HG03025 (cell line): ENCODE data around the gene RBBP8.

Source experiments
- ATAC-seq: cut with Tn5 transposase; IDR thresholded peaks from one replicate; pipeline ENCODE4 v1.9.1; 2021; ENCODE audit warnings: mild to moderate bottlenecking, moderate library complexity; ENCODE audit not compliant: unreplicated experiment, low FRiP score

The RBBP8 gene

GRCh38 chr18:22987547-22988189 is 54.5 kb downstream of the RBBP8 start:
- ATAC-seq, result no peak

GRCh38 chr18:22988208-22988607 is 55.1 kb downstream of the RBBP8 start:
- ATAC-seq, result no peak

GRCh38 chr18:22998344-22998743 is 65.2 kb downstream of the RBBP8 start:
- no peak for ATAC-seq

- ATAC-seq, result no peak
Measured at GRCh38 chr18:22999212-22999611, 66.1 kb downstream of the RBBP8 start.

- ATAC-seq, result no peak
Measured at GRCh38 chr18:22999647-23000046, 66.5 kb downstream of the RBBP8 start.

GRCh38 chr18:23003289-23003688 is 70.2 kb downstream of the RBBP8 start:
- ATAC-seq, result no peak

- no peak for ATAC-seq
Measured at GRCh38 chr18:23012249-23012648, 79.1 kb downstream of the RBBP8 start.

- ATAC-seq, result no peak
Measured at GRCh38 chr18:23020555-23021294, 87.6 kb downstream of the RBBP8 start.

- no peak for ATAC-seq
Measured at GRCh38 chr18:23021623-23022022, 88.5 kb downstream of the RBBP8 start.

- no peak for ATAC-seq
Measured at GRCh38 chr18:23032030-23032582, 99.0 kb downstream of the RBBP8 start.

GRCh38 chr18:23033056-23033455 is 99.9 kb downstream of the RBBP8 start:
- ATAC-seq, result no peak

GRCh38 chr18:23036660-23037201 is 103.6 kb downstream of the RBBP8 start:
- no peak for ATAC-seq

GRCh38 chr18:23037646-23038045 is 104.5 kb downstream of the RBBP8 start:
- ATAC-seq, result no peak

- ATAC-seq, result no peak
Measured at GRCh38 chr18:23038712-23039111, 105.6 kb downstream of the RBBP8 start.

GRCh38 chr18:23042133-23042532 is 109.0 kb downstream of the RBBP8 start:
- no peak for ATAC-seq

- no peak for ATAC-seq
Measured at GRCh38 chr18:23043803-23044376, 110.8 kb downstream of the RBBP8 start.

- ATAC-seq, result no peak
Measured at GRCh38 chr18:23049698-23050373, 116.7 kb downstream of the RBBP8 start.

- no peak for ATAC-seq
Measured at GRCh38 chr18:23053776-23054457, 120.8 kb downstream of the RBBP8 start.

- ATAC-seq, result no peak
Measured at GRCh38 chr18:23054553-23054952, 121.4 kb downstream of the RBBP8 start.

GRCh38 chr18:23056315-23056714 is 123.2 kb downstream of the RBBP8 start:
- no peak for ATAC-seq
